ENCODE results near the gene INPP4B. TPM values are rescaled to one million over a fixed set of nuclear protein-coding genes. Genes with fewer than 3 reads are reported as not detected.

The INPP4B gene
- total and polyA plus RNA-seq, 2 of the 4 experiments (the other 2 are of a cell fraction): 1.8 to 14.0 TPM

DNA sequence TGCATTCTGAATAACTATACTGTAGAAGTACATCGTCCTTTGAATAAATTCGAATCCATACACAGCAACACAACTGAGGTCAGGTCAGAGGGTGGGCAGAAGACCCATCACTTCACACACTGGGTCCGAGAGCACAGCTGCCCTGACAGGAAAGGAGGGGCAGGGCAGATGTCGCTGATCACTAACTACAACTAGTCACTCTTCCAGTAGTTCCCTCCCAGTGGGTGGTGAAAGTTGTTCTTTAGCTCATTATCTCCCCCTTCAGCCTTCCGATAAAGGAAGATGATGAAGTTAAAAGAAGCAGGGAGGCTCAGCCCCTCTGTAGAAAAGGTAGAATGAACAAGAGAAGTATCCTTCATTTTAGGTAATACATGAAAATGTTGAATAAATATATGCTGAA lies 278.9 kb downstream of the INPP4B start (continued):
- TF ChIP-seq, protein P1, sequence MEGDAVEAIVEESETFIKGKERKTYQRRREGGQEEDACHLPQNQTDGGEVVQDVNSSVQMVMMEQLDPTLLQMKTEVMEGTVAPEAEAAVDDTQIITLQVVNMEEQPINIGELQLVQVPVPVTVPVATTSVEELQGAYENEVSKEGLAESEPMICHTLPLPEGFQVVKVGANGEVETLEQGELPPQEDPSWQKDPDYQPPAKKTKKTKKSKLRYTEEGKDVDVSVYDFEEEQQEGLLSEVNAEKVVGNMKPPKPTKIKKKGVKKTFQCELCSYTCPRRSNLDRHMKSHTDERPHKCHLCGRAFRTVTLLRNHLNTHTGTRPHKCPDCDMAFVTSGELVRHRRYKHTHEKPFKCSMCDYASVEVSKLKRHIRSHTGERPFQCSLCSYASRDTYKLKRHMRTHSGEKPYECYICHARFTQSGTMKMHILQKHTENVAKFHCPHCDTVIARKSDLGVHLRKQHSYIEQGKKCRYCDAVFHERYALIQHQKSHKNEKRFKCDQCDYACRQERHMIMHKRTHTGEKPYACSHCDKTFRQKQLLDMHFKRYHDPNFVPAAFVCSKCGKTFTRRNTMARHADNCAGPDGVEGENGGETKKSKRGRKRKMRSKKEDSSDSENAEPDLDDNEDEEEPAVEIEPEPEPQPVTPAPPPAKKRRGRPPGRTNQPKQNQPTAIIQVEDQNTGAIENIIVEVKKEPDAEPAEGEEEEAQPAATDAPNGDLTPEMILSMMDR (conservative IDR thresholded peaks at IDR 0.05; ENCODE audit: low read depth, low read length): no peak

DNA sequence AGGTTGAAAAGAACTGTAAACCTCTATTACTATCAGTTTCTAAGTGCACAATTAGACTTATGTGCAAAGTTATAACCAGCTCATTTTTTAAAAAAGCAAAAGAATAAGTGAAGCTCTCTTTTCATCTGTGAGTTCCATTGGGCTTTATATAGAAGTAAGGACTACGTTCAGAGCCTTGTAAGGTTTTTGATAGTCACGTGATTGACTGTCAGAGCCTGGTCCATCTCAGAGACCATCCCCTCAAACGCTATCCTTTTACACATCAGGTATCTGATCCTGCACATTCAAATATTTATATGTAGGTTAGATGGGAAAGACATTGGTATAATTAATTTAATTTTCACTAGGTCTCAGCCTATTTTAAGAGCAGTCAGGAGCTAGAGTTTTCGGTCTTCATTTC lies 279.3 kb downstream of the INPP4B start:
- BruUV-seq (replicated peaks): no TSS peak
- no peak for DNase-seq

More for the DNA sequence above, 279.3 kb downstream of the INPP4B start:
- H4K8ac ChIP-seq (ENCODE audit: low read depth in 2 of 2, low read length in 2 of 2): no peak overlapping the region
- CTCF ChIA-PET: interaction anchor here (0.9 kb wide), 1 partner anchor 14 kb away, joined by 4 read pairs; no protein-coding TSS in a partner anchor
- no peak overlapping the region for H2BK5ac ChIP-seq (ENCODE audit: low read depth, low read length, poor library complexity, severe bottlenecking)
- no peak overlapping the region for H3K14ac ChIP-seq (replicated peaks; ENCODE audit: low read depth, low read length)
- H3K56ac ChIP-seq (ENCODE audit: extremely low read depth, insufficient read depth, low read length): no peak overlapping the region
- H4K5ac ChIP-seq (ENCODE audit: low read depth, low read length): no peak overlapping the region
- no peak overlapping the region for H2BK120ac ChIP-seq (ENCODE audit: low read depth, low read length)
- no peaks in the 10 kb centered on the region for H3K79me1 ChIP-seq (ENCODE audit: low read depth in 1 of 2, low read length in 2 of 2)
- H2AFZ ChIP-seq (replicated peaks; ENCODE audit: low read length, poor library complexity): no peak overlapping the region
- no peaks in the 10 kb centered on the region for H3K36me3 ChIP-seq (ENCODE audit: control insufficient read depth, insufficient read depth, low read length)
- WGBS, 2 experiments (ENCODE audit: extremely low coverage in 2 of 2, insufficient read length in 1 of 2): no CpG with 5 or more reads among the region's 4 CpGs
- TF ChIP-seq NFE2L2 (IDR thresholded peaks at IDR 0.05; ENCODE audit: low read depth, low read length): no peak
- TF ChIP-seq MAZ (IDR thresholded peaks at IDR 0.05; ENCODE audit: borderline replicate concordance, low read depth, low read length): no peak
- no peak for TF ChIP-seq RAD21 (IDR thresholded peaks at IDR 0.05; ENCODE audit: low read length)
- no peak for TF ChIP-seq FOS (IDR thresholded peaks at IDR 0.05; ENCODE audit: low read depth, low read length)
- TF ChIP-seq SMC3 (IDR thresholded peaks at IDR 0.05; ENCODE audit: low read depth, low read length): no peak
- no peak for TF ChIP-seq CEBPB (IDR thresholded peaks at IDR 0.05; ENCODE audit: low read depth, low read length)
- TF ChIP-seq CHD1 (IDR thresholded peaks at IDR 0.05; ENCODE audit: low read depth, low read length): no peak
- no peak for TF ChIP-seq BHLHE40 (IDR thresholded peaks at IDR 0.05; ENCODE audit: low read depth, low read length)
- TF ChIP-seq, protein P1 (conservative IDR thresholded peaks at IDR 0.05; ENCODE audit: low read depth, low read length): no peak
- TF ChIP-seq RCOR1 (IDR thresholded peaks at IDR 0.05; ENCODE audit: insufficient replicate concordance, low read length): no peak
- H3K27me3 ChIP-seq (ENCODE audit: control insufficient read depth, insufficient read depth, low read length): no peaks in the 10 kb centered on the region
- in situ Hi-C loops (cut with MboI; ENCODE audit: low sequenced_read_pairs) (no loop called here), intact Hi-C loops (cut with micrococcal nuclease) (loop anchor here (5.0 kb wide), 1 partner anchor 214 kb away; no protein-coding TSS in a partner anchor), dilution Hi-C loops (cut with HindIII; ENCODE audit: low sequenced_read_pairs, unreplicated experiment) (no loop called here)
- H4K20me1 ChIP-seq (ENCODE audit: insufficient read depth, low read length): no peaks in the 10 kb centered on the region
- H3K27ac ChIP-seq (ENCODE audit: insufficient read depth, low read length): no peak overlapping the region
- H3K18ac ChIP-seq (ENCODE audit: low read depth, low read length): no peak overlapping the region
- ATAC-seq (ENCODE audit: low read depth): no peak
- H3K4me2 ChIP-seq (ENCODE audit: low read depth, low read length): no peak overlapping the region
- H2BK15ac ChIP-seq (ENCODE audit: low read depth, low read length): no peak overlapping the region
- no peak overlapping the region for H2BK20ac ChIP-seq (ENCODE audit: low read depth, low read length)
- H3K4ac ChIP-seq (ENCODE audit: low read depth, low read length): no peak overlapping the region
- H2AK9ac ChIP-seq (replicated peaks; ENCODE audit: low read depth, low read length, poor library complexity): no peak overlapping the region
- H2AK5ac ChIP-seq (ENCODE audit: low read depth, low read length): no peak overlapping the region
- no peak overlapping the region for H3K4me3 ChIP-seq (ENCODE audit: insufficient read depth, low read depth, low read length)
- no peaks in the 10 kb centered on the region for H3K9me3 ChIP-seq (ENCODE audit: control insufficient read depth, insufficient read depth, low read length)
- H4K91ac ChIP-seq (ENCODE audit: insufficient read depth, low read depth, low read length): no peak overlapping the region
- no peak overlapping the region for H3K23ac ChIP-seq (ENCODE audit: low read depth, low read length)
- H3K9me1 ChIP-seq (ENCODE audit: insufficient read depth, low read length): peaks cover 2% of the 10 kb centered on the region; the same call in 1 of the 2 replicates
- POLR2A ChIA-PET (ENCODE audit: unreplicated experiment): no interaction called here
- H3K9ac ChIP-seq (ENCODE audit: low read depth, low read length): no peak overlapping the region
- H3K4me1 ChIP-seq (ENCODE audit: control insufficient read depth, insufficient read depth, low read length): 0 out of 2 replicates have a peak, but pooled peaks cover 1% of the 10 kb centered on the region
